ENCODE measurements around the gene FBXW11. TPM values are rescaled to one million over a fixed set of nuclear protein-coding genes. Genes with fewer than 3 reads are reported as not detected.
A peak's percentile ranks its signal among the peaks of the same experiment; 100 is the strongest.

The FBXW11 gene
- polyA plus RNA-seq, 1 donor (not counting 4 experiments of a cell fraction or from before 2014, with no cell fraction given) = 48.4 TPM

DNA sequence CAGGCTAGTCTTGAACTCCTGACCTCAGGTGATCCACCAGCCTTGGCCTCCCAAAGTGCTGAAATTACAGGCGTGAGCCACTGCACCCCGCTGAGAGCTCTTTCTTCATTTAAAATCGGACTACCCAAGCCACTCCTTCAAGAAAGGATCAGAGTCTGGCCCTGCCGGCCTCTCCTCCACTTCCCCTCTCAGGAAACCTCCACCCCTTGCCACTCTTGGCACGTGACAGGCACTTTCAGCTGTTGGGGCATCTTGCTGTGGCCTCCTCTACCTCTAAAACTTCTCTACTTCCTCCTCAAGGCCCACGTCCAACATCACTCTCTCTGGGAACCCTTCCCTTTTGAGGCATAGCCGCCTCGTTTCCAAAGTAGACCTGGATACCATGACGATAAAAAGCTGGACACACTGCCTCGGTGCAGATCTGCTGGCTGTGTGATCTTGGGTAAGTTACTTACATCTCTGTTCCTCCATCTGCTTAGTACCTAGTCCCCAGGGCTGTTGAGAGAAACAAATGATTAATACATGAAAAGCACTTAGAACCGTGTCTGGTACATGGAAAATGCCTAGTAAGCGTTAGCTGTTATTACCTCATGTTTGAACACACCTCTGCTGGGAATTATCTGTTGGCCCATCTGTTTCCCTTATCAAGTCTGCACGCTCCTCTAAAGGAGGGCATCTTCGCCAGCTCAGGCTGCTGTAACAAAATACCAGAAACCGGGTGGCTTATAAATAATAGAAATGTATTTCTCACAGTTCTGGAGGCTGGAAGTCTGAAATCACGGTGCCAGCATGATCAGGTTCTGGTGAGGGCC is 165.5 kb downstream of the FBXW11 start:
- H3K27ac ChIP-seq (ENCODE audit: control insufficient read depth, insufficient read depth, low read length) = no peak overlapping the region
- FAIRE-seq = peak; percentile 46
- H3K9me3 ChIP-seq (ENCODE audit: control insufficient read depth, low read depth, low read length) = no peaks in the 10 kb centered on the region
- no peak overlapping the region for H3K4me3 ChIP-seq (ENCODE audit: control insufficient read depth in 2 of 3, extremely low read depth in 1 of 3, insufficient read depth in 2 of 3, low read depth in 1 of 3, low read length in 3 of 3)
- H3K79me2 ChIP-seq (ENCODE audit: control insufficient read depth, insufficient read depth, low read length) = no peaks in the 10 kb centered on the region
- H3K36me3 ChIP-seq (ENCODE audit: control insufficient read depth in 2 of 2, extremely low read depth in 1 of 2, insufficient read depth in 2 of 2, low read length in 2 of 2) = no peaks in the 10 kb centered on the region
- no peak for TF ChIP-seq EZH2 (IDR thresholded peaks at IDR 0.05; ENCODE audit: low read length)
- TF ChIP-seq, protein P1, sequence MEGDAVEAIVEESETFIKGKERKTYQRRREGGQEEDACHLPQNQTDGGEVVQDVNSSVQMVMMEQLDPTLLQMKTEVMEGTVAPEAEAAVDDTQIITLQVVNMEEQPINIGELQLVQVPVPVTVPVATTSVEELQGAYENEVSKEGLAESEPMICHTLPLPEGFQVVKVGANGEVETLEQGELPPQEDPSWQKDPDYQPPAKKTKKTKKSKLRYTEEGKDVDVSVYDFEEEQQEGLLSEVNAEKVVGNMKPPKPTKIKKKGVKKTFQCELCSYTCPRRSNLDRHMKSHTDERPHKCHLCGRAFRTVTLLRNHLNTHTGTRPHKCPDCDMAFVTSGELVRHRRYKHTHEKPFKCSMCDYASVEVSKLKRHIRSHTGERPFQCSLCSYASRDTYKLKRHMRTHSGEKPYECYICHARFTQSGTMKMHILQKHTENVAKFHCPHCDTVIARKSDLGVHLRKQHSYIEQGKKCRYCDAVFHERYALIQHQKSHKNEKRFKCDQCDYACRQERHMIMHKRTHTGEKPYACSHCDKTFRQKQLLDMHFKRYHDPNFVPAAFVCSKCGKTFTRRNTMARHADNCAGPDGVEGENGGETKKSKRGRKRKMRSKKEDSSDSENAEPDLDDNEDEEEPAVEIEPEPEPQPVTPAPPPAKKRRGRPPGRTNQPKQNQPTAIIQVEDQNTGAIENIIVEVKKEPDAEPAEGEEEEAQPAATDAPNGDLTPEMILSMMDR (optimal IDR thresholded peaks at IDR 0.05 in 1 of 3, IDR thresholded peaks at IDR 0.05 in 1 of 3, conservative IDR thresholded peaks at IDR 0.05 in 1 of 3; ENCODE audit: extremely low read depth in 1 of 3, insufficient read depth in 2 of 3, low read length in 3 of 3) = no peak
- H3K27me3 ChIP-seq (ENCODE audit: control insufficient read depth, extremely low read depth, insufficient read depth, low read length) = no peaks in the 10 kb centered on the region
- dilution Hi-C loops (cut with MboI; ENCODE audit: extremely low pct_ligation_motif_present, low sequenced_read_pairs) = no loop called here
- DNase-seq (ENCODE audit: low read depth, low spot score) = no peak
- no peak overlapping the region for H3K9ac ChIP-seq (ENCODE audit: control insufficient read depth, extremely low read depth, insufficient read depth, low read length)
- peaks cover 9% of the 10 kb centered on the region for H3K4me1 ChIP-seq (ENCODE audit: control insufficient read depth, extremely low read depth, insufficient read depth, low read length)
- no peak overlapping the region for H3K4me2 ChIP-seq (ENCODE audit: control insufficient read depth, extremely low read depth, insufficient read depth, low read depth, low read length)
- H4K20me1 ChIP-seq (ENCODE audit: control insufficient read depth, extremely low read depth, insufficient read depth, low read length) = no peaks in the 10 kb centered on the region
- H3K9me1 ChIP-seq (ENCODE audit: control insufficient read depth, extremely low read depth, insufficient read depth, low read length) = no peaks in the 10 kb centered on the region
- H2AFZ ChIP-seq (ENCODE audit: control insufficient read depth, low read length) = no peak overlapping the region

DNA sequence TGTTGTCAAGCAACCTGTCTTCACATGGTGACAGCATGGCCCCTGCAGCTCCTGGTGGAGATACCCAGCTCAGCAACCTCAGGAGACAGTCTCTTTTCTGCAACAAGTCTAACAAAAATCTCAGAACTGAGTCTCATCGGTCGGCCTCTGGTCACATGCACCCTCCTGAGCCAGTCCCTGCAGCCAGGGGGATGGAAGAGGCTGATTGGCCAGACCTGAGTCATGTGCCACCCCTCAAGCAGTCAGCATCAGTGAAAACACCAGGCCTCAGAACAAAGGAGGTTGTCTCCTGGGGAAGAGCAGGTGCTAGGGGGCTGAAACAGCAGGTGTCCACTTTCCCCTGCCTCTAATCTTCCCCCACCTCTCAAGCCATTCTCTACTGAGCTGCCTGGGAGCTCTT is 166.4 kb downstream of the FBXW11 start:
- Histone ChIP-seq H3K79me2 (ENCODE audit: control insufficient read depth, insufficient read depth, low read length) (no peaks in the 10 kb centered on the region), H3K9me1 (ENCODE audit: control insufficient read depth, extremely low read depth, insufficient read depth, low read length) (no peaks in the 10 kb centered on the region), H3K4me1 (ENCODE audit: control insufficient read depth, extremely low read depth, insufficient read depth, low read length) (peaks cover 9% of the 10 kb centered on the region), H3K9ac (ENCODE audit: control insufficient read depth, extremely low read depth, insufficient read depth, low read length) (no peak overlapping the region), H3K4me3 (ENCODE audit: control insufficient read depth in 2 of 3, extremely low read depth in 1 of 3, insufficient read depth in 2 of 3, low read depth in 1 of 3, low read length in 3 of 3) (no peak overlapping the region), H3K27me3 (ENCODE audit: control insufficient read depth, extremely low read depth, insufficient read depth, low read length) (no peaks in the 10 kb centered on the region), H3K9me3 (ENCODE audit: control insufficient read depth, low read depth, low read length) (no peaks in the 10 kb centered on the region), H4K20me1 (ENCODE audit: control insufficient read depth, extremely low read depth, insufficient read depth, low read length) (no peaks in the 10 kb centered on the region), H3K36me3 (ENCODE audit: control insufficient read depth in 2 of 2, extremely low read depth in 1 of 2, insufficient read depth in 2 of 2, low read length in 2 of 2) (no peaks in the 10 kb centered on the region), H3K4me2 (ENCODE audit: control insufficient read depth, extremely low read depth, insufficient read depth, low read depth, low read length) (no peak overlapping the region), H2AFZ (ENCODE audit: control insufficient read depth, low read length) (no peak overlapping the region), H3K27ac (ENCODE audit: control insufficient read depth, insufficient read depth, low read length) (no peak overlapping the region)
- dilution Hi-C loops (cut with MboI; ENCODE audit: extremely low pct_ligation_motif_present, low sequenced_read_pairs) = no loop called here
- DNase-seq (ENCODE audit: low read depth, low spot score) (no peak), FAIRE-seq (no peak)
- TF ChIP-seq EZH2 (IDR thresholded peaks at IDR 0.05; ENCODE audit: low read length) = no peak
- TF ChIP-seq, protein P1 (optimal IDR thresholded peaks at IDR 0.05 in 1 of 3, IDR thresholded peaks at IDR 0.05 in 1 of 3, conservative IDR thresholded peaks at IDR 0.05 in 1 of 3; ENCODE audit: extremely low read depth in 1 of 3, insufficient read depth in 2 of 3, low read length in 3 of 3) = no peak

Measured in keratinocyte (primary cell).